ENCODE results near the gene PIP5K1C.

PIP5K1C gene

GRCh38 chr19:3622224-3622623, 78.0 kb downstream of the PIP5K1C start:
- DNase-seq, result no peak

GRCh38 chr19:3621689-3622088, 78.6 kb downstream of the PIP5K1C start:
- no peak for DNase-seq

- DNase-seq, result no peak
Measured at GRCh38 chr19:3620817-3621547, 79.3 kb downstream of the PIP5K1C start.

- DNase-seq, result no peak
Measured at GRCh38 chr19:3620145-3620816, 80.0 kb downstream of the PIP5K1C start.

GRCh38 chr19:3619631-3620012, 80.6 kb downstream of the PIP5K1C start:
- DNase-seq, result no peak

GRCh38 chr19:3618811-3619630, 81.2 kb downstream of the PIP5K1C start:
- no peak for DNase-seq

GRCh38 chr19:3618144-3618810, 82.0 kb downstream of the PIP5K1C start:
- peak; percentile 66 to 68 for DNase-seq

GRCh38 chr19:3617463-3617862, 82.8 kb downstream of the PIP5K1C start:
- no peak for DNase-seq

- no peak for DNase-seq
Measured at GRCh38 chr19:3615524-3616135, 84.6 kb downstream of the PIP5K1C start.

GRCh38 chr19:3614858-3615505, 85.3 kb downstream of the PIP5K1C start:
- DNase-seq, result no peak

GRCh38 chr19:3613818-3614661, 86.2 kb downstream of the PIP5K1C start:
- DNase-seq, result no peak

GRCh38 chr19:3612901-3613741, 87.1 kb downstream of the PIP5K1C start:
- no peak for DNase-seq

- DNase-seq, result no peak
Measured at GRCh38 chr19:3612330-3612729, 87.9 kb downstream of the PIP5K1C start.

- DNase-seq, result no peak
Measured at GRCh38 chr19:3611841-3612240, 88.4 kb downstream of the PIP5K1C start.

GRCh38 chr19:3610745-3611717, 89.2 kb downstream of the PIP5K1C start:
- DNase-seq, result no peak

- DNase-seq, result no peak
Measured at GRCh38 chr19:3609779-3610719, 90.2 kb downstream of the PIP5K1C start.

- no peak for DNase-seq
Measured at GRCh38 chr19:3608750-3609322, 91.4 kb downstream of the PIP5K1C start.

Measured in activated CD4-positive, alpha-beta T cell treated with anti-CD3 and anti-CD28 coated beads, Interleukin-2, amount 50 U/mL, for 48 hours (primary cell).